Measurements from ENCODE around the gene WDR45.

- no peak for TF ChIP-seq RAD51 (IDR thresholded peaks at IDR 0.05)
- TF ChIP-seq POLR2A (IDR thresholded peaks at IDR 0.05; ENCODE audit: low read depth, low read length) = no peak
These were observed 9.9 kb upstream of the WDR45 start for GRCh38 chrX:49089553-49089952.

Measured in GM12878 (cell line).